Measurements from ENCODE around the gene ZNF804B. TPM values are rescaled to one million over a fixed set of nuclear protein-coding genes. Genes with fewer than 3 reads are reported as not detected.

ZNF804B gene
- total and polyA plus RNA-seq, 2 of the 4 experiments (the other 2 are of a cell fraction), result not detected

GRCh38 chr7:89385411-89385810 lies 625.9 kb downstream of the ZNF804B start:
- no peak overlapping the region for H3K18ac ChIP-seq (ENCODE audit: low read depth, low read length)
- no peak overlapping the region for H4K8ac ChIP-seq (ENCODE audit: low read depth in 2 of 2, low read length in 2 of 2)
- ChIA-PET POLR2A (ENCODE audit: unreplicated experiment) (no interaction called here), CTCF (no interaction called here)
- H3K4me1 ChIP-seq (ENCODE audit: control insufficient read depth, insufficient read depth, low read length), result no peaks in the 10 kb centered on the region
- H3K9me1 ChIP-seq (ENCODE audit: insufficient read depth, low read length), result no peaks in the 10 kb centered on the region
- WGBS, 2 experiments (ENCODE audit: extremely low coverage in 2 of 2, insufficient read length in 1 of 2), result no CpG with 5 or more reads among the region's 1 CpG
- no peak overlapping the region for H3K4me2 ChIP-seq (ENCODE audit: low read depth, low read length)
- no peak overlapping the region for H3K14ac ChIP-seq (replicated peaks; ENCODE audit: low read depth, low read length)
- H3K9ac ChIP-seq (ENCODE audit: low read depth, low read length), result no peak overlapping the region
- ATAC-seq (ENCODE audit: low read depth) (no peak), DNase-seq (no peak)
- dilution Hi-C loops (cut with HindIII; ENCODE audit: low sequenced_read_pairs, unreplicated experiment), result no loop called here
- no peak overlapping the region for H4K5ac ChIP-seq (ENCODE audit: low read depth, low read length)
- H2BK5ac ChIP-seq (ENCODE audit: low read depth, low read length, poor library complexity, severe bottlenecking), result no peak overlapping the region
- no peaks in the 10 kb centered on the region for H3K79me1 ChIP-seq (ENCODE audit: low read depth in 1 of 2, low read length in 2 of 2)
- H3K4me3 ChIP-seq (ENCODE audit: insufficient read depth, low read depth, low read length), result no peak overlapping the region
- H3K27me3 ChIP-seq (ENCODE audit: control insufficient read depth, insufficient read depth, low read length), result no peaks in the 10 kb centered on the region
- H4K20me1 ChIP-seq (ENCODE audit: insufficient read depth, low read length), result no peaks in the 10 kb centered on the region
- no peak overlapping the region for H2AK5ac ChIP-seq (ENCODE audit: low read depth, low read length)
- H3K23ac ChIP-seq (ENCODE audit: low read depth, low read length), result no peak overlapping the region
- no peaks in the 10 kb centered on the region for H3K36me3 ChIP-seq (ENCODE audit: control insufficient read depth, insufficient read depth, low read length)
- no peak overlapping the region for H2BK120ac ChIP-seq (ENCODE audit: low read depth, low read length)
- H3K4ac ChIP-seq (ENCODE audit: low read depth, low read length), result no peak overlapping the region
- H2BK20ac ChIP-seq (ENCODE audit: low read depth, low read length), result no peak overlapping the region
- no peak overlapping the region for H2AK9ac ChIP-seq (replicated peaks; ENCODE audit: low read depth, low read length, poor library complexity)
- H3K56ac ChIP-seq (ENCODE audit: extremely low read depth, insufficient read depth, low read length), result no peak overlapping the region
- no peak overlapping the region for H2AFZ ChIP-seq (replicated peaks; ENCODE audit: low read length, poor library complexity)
- no peak overlapping the region for H2BK15ac ChIP-seq (ENCODE audit: low read depth, low read length)
- no peak overlapping the region for H3K27ac ChIP-seq (ENCODE audit: insufficient read depth, low read length)
- no peaks in the 10 kb centered on the region; the same call in 1 of the 2 replicates for H3K9me3 ChIP-seq (ENCODE audit: control insufficient read depth, insufficient read depth, low read length)
- H4K91ac ChIP-seq (ENCODE audit: insufficient read depth, low read depth, low read length), result no peak overlapping the region
- intact Hi-C loops (cut with micrococcal nuclease), result no loop called here
- no TSS peak for BruUV-seq (replicated peaks)
- in situ Hi-C loops (cut with MboI; ENCODE audit: low sequenced_read_pairs), result no loop called here
- TF ChIP-seq FOS (IDR thresholded peaks at IDR 0.05; ENCODE audit: low read depth, low read length) (no peak), CHD1 (IDR thresholded peaks at IDR 0.05; ENCODE audit: low read depth, low read length) (no peak)

Small RNA genes lying within 50 kb of the gene (microRNA-seq; reads per million reads assigned to microRNA genes)
- gene AC002127.1 (ENCODE audit: insufficient read depth, insufficient read length), result not detected

Small RNA genes lying within 50 kb of the gene (small RNA-seq; reads per million reads assigned to genes)
- 0 reads per million in 5 experiments for gene AC002127.1

Other genes starting within 250 kb of the ZNF804B start
- not detected in 2 replicates for gene TEX47, start 36.0 kb downstream of the ZNF804B start, total RNA-seq (2012; rRNA removed)
- not detected in 2 replicates for gene TEX47, start 36.0 kb downstream of the ZNF804B start, polyA plus RNA-seq (2012; rRNA removed)